Hepatocyte (in vitro differentiated cells): ENCODE data around the gene TMEM245.

ENCODE experiments used
- EZH2 ChIP-seq: fragments of 200-600 bp; sonication (generic); IDR thresholded peaks from 2 replicates; pipeline ENCODE4 v1.6.1; 2016; ENCODE audit warnings: antibody characterized with exemption, mild to moderate bottlenecking, borderline replicate concordance
- TF ChIP-seq, protein P1 (sequence below): fragments of 200-600 bp; sonication (generic); IDR thresholded peaks from 2 replicates; pipeline ENCODE4 v1.5.1; 2016; ENCODE audit warnings: antibody characterized with exemption, mild to moderate bottlenecking; ENCODE audit not compliant: poor library complexity

DNA sequence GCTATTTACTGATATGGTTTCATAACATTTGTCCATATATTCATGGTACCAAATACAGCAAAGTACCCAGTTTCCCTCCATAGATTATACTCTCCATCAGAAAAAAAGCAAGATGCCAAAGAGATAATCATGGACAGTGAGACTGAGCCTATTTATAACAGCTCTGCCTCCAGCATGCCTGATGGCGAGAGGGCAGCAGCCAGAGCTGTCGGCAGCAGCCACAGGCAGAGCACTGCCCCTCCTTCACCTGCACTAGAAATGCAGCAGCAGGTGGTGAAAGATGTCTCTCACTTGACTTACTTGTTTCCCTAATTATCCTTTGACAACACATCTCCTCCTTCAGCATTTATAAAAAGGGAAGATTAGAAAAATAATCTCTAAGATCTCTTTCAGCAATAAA lies 138.9 kb downstream of the TMEM245 start:
- TF ChIP-seq, protein P1, sequence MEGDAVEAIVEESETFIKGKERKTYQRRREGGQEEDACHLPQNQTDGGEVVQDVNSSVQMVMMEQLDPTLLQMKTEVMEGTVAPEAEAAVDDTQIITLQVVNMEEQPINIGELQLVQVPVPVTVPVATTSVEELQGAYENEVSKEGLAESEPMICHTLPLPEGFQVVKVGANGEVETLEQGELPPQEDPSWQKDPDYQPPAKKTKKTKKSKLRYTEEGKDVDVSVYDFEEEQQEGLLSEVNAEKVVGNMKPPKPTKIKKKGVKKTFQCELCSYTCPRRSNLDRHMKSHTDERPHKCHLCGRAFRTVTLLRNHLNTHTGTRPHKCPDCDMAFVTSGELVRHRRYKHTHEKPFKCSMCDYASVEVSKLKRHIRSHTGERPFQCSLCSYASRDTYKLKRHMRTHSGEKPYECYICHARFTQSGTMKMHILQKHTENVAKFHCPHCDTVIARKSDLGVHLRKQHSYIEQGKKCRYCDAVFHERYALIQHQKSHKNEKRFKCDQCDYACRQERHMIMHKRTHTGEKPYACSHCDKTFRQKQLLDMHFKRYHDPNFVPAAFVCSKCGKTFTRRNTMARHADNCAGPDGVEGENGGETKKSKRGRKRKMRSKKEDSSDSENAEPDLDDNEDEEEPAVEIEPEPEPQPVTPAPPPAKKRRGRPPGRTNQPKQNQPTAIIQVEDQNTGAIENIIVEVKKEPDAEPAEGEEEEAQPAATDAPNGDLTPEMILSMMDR = no peak
- no peak for TF ChIP-seq EZH2
